ENCODE data around the gene RBM20.

RBM20 gene

GRCh38 chr10:110834629-110835301 is 190.6 kb downstream of the RBM20 start:
- DNase-seq (ENCODE audit: low spot score): no peak

- no peak for DNase-seq (ENCODE audit: low spot score)
These were observed 191.7 kb downstream of the RBM20 start for GRCh38 chr10:110835841-110836240.

- DNase-seq (ENCODE audit: low spot score): no peak
These were observed 192.6 kb downstream of the RBM20 start for GRCh38 chr10:110836706-110837105.

GRCh38 chr10:110837418-110838171 is 193.5 kb downstream of the RBM20 start:
- DNase-seq (ENCODE audit: low spot score): no peak

GRCh38 chr10:110840225-110840922 is 196.2 kb downstream of the RBM20 start:
- DNase-seq (ENCODE audit: low spot score): no peak

- no peak for DNase-seq (ENCODE audit: low spot score)
These were observed 196.8 kb downstream of the RBM20 start for GRCh38 chr10:110840923-110841428.

- no peak for DNase-seq (ENCODE audit: low spot score)
These were observed 197.7 kb downstream of the RBM20 start for GRCh38 chr10:110841767-110842267.

- no peak for DNase-seq (ENCODE audit: low spot score)
These were observed 198.3 kb downstream of the RBM20 start for GRCh38 chr10:110842326-110842904.

- no peak for DNase-seq (ENCODE audit: low spot score)
These were observed 198.9 kb downstream of the RBM20 start for GRCh38 chr10:110843031-110843430.

GRCh38 chr10:110843796-110844616 is 199.9 kb downstream of the RBM20 start:
- peak; percentile 43 for DNase-seq (ENCODE audit: low spot score)

GRCh38 chr10:110844617-110844881 is 200.4 kb downstream of the RBM20 start:
- DNase-seq (ENCODE audit: low spot score): no peak

- DNase-seq (ENCODE audit: low spot score): no peak
These were observed 201.1 kb downstream of the RBM20 start for GRCh38 chr10:110845192-110845755.

GRCh38 chr10:110845756-110846620 is 201.9 kb downstream of the RBM20 start:
- DNase-seq (ENCODE audit: low spot score): no peak

- no peak for DNase-seq (ENCODE audit: low spot score)
These were observed 203.2 kb downstream of the RBM20 start for GRCh38 chr10:110847374-110847773.

GRCh38 chr10:110848106-110848505 is 204.0 kb downstream of the RBM20 start:
- no peak for DNase-seq (ENCODE audit: low spot score)

GRCh38 chr10:110850099-110850498 is 206.0 kb downstream of the RBM20 start:
- DNase-seq (ENCODE audit: low spot score): no peak

- no peak for DNase-seq (ENCODE audit: low spot score)
These were observed 207.0 kb downstream of the RBM20 start for GRCh38 chr10:110851020-110851612.

- DNase-seq (ENCODE audit: low spot score): no peak
These were observed 208.2 kb downstream of the RBM20 start for GRCh38 chr10:110852255-110852896.

GRCh38 chr10:110852947-110853346 is 208.8 kb downstream of the RBM20 start:
- DNase-seq (ENCODE audit: low spot score): no peak

Measured in cerebellar cortex (tissue), 1 donor.